Stimulated activated naive CD8-positive, alpha-beta T cell treated with anti-CD3 and anti-CD28 coated beads, Interleukin-15, amount 100 ng/mL, for 72 hours (primary cell): Measurements from ENCODE around the gene MMP17.
A peak's percentile ranks its signal among the peaks of the same experiment; 100 is the strongest.

Source experiments
- ATAC-seq: fragments of 150-1000 bp; cut with Tn5 transposase; 2 replicates; pipeline ENCODE4 v1.10.0; 2021; ENCODE audit warnings: mild to moderate bottlenecking, moderate library complexity
- DNase-seq, 2 donors: peaks; one replicate each; pipeline ENCODE4 v3.0.0; 2021 to 2022
- H3K27ac Mint-ChIP-seq, 2 donors: one replicate each; pipeline ENCODE4 v1.8.0; 2022; ENCODE audit warnings: mild to moderate bottlenecking in 2 of 2, mixed read lengths in 2 of 2, moderate library complexity in 2 of 2
- H3K27me3 Mint-ChIP-seq: one replicate; pipeline ENCODE4 v1.8.0; 2022; ENCODE audit warnings: mixed read lengths
- H3K4me1 Mint-ChIP-seq: one replicate; pipeline ENCODE4 v1.8.0; 2022; ENCODE audit warnings: mild to moderate bottlenecking, mixed read lengths
- H3K4me3 Mint-ChIP-seq, 2 donors: one replicate each; pipeline ENCODE4 v1.8.0; 2022; ENCODE audit warnings: mild to moderate bottlenecking in 2 of 2, mixed read lengths in 2 of 2, moderate library complexity in 1 of 2
- H3K9me3 Mint-ChIP-seq, 2 donors: one replicate each; pipeline ENCODE4 v1.8.0; 2022; ENCODE audit warnings: mixed read lengths in 2 of 2

Gene MMP17

DNA sequence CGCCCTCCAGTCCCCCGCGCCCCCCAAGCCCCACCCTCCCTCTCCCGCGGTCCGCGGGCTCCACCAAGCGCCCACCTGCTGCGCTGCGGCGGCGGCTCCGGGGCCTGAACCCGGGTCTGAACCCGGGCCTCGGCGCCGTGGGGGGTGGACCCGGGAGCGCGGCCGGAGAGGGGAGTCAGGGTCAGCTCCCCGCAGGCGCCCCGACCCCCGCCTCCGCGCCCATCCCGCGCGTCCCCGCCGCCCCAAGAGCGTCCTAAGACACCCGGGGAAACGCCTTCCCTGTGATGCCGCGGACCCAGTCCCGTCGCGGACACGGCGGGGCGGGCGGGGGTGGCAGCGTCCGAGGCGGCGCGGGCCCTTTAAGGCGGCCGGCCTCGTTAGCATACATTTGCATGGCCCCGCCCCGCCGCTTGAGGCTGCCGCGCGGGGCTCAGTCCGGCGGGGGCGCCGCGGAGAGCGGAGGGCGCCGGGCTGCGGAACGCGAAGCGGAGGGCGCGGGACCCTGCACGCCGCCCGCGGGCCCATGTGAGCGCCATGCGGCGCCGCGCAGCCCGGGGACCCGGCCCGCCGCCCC, at the start of gene MMP17:
Gene MMP17, plus strand, starts transcription at position 433 of the 574 bp plus-strand sequence. Its CDS starts 102 bp downstream, at position 535.
- peaks cover 66% of the 10 kb centered on the region for H3K27me3 Mint-ChIP-seq
- peak in 1 of 2 donors; percentile 31 for DNase-seq
- peaks cover 21% of the 10 kb centered on the region for H3K4me1 Mint-ChIP-seq
- peak within 1 kb of the TSS; percentile 62 to 78 for H3K4me3 Mint-ChIP-seq
- H3K9me3 Mint-ChIP-seq = no peaks in the 10 kb centered on the region
- H3K27ac Mint-ChIP-seq = no peak within 1 kb of the TSS
- ATAC-seq = peak; percentile 48

DNA sequence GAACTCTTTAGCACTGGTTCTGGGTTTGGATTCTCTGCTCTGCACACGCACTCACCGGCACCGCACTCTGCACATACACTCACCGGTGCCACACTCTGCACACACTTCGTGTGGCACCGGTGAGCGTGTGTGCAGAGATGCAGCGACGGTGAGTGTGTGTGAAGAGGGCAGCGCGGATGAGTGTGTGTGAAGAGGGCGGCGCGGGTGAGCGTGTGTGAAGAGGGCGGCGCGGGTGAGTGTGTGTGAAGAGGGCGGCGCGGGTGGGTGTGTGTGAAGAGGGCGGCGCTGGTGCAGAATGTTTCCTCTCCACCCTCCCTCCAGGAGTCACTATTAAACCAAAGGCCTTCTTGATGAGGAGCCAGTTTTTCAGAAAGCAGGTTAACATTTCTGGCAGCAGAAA, 49.2 kb upstream of the MMP17 start:
- Mint-ChIP-seq H3K4me1 (peaks cover 11% of the 10 kb centered on the region), H3K9me3 (no peaks in the 10 kb centered on the region), H3K27me3 (no peaks in the 10 kb centered on the region), H3K4me3 (no peak overlapping the region), H3K27ac (no peak overlapping the region)
- DNase-seq = no peak
- peak; percentile 56 for ATAC-seq

- H3K27ac Mint-ChIP-seq = no peak overlapping the region
- H3K9me3 Mint-ChIP-seq = no peaks in the 10 kb centered on the region
- ATAC-seq (no peak), DNase-seq (no peak)
- H3K27me3 Mint-ChIP-seq = no peaks in the 10 kb centered on the region
- no peak overlapping the region for H3K4me3 Mint-ChIP-seq
- H3K4me1 Mint-ChIP-seq = no peaks in the 10 kb centered on the region
Observed at GRCh38 chr12:131782061-131782460, 46.1 kb upstream of the MMP17 start.

DNA sequence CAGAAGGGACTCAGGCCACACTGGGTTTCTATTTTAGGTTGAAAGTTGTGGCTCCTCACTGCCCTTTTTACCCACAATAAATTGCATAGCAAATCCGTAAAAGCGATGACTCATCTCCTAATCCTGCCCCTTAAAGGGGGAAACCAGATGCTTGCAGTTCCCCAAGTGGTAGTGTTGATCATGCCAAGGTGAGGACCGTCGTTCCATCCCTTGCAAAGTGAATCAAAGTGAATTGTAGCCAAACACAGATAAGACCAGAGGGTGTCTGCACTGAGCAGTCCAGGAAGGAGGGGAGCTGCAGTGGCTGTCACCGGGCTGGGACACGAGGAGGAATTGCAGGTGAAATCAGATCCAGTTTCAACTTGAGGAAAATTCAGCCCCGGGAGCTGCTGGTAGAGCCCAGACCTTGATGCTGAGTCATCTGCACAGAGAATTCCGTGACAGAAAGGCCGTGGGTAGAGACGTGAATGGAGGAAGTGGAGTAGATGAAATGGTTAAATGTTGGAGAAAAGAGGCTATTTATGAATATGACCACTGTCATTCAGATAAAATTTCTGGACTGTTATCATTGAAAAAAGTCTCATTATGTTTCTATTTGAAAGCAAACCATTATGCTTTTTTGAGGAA, 44.2 kb upstream of the MMP17 start:
- Mint-ChIP-seq H3K27me3 (no peaks in the 10 kb centered on the region), H3K27ac (peak overlapping the region in 1 of 2 donors; percentile 9), H3K9me3 (no peaks in the 10 kb centered on the region), H3K4me3 (no peak overlapping the region), H3K4me1 (no peaks in the 10 kb centered on the region)
- ATAC-seq = no peak
- no peak for DNase-seq

DNA sequence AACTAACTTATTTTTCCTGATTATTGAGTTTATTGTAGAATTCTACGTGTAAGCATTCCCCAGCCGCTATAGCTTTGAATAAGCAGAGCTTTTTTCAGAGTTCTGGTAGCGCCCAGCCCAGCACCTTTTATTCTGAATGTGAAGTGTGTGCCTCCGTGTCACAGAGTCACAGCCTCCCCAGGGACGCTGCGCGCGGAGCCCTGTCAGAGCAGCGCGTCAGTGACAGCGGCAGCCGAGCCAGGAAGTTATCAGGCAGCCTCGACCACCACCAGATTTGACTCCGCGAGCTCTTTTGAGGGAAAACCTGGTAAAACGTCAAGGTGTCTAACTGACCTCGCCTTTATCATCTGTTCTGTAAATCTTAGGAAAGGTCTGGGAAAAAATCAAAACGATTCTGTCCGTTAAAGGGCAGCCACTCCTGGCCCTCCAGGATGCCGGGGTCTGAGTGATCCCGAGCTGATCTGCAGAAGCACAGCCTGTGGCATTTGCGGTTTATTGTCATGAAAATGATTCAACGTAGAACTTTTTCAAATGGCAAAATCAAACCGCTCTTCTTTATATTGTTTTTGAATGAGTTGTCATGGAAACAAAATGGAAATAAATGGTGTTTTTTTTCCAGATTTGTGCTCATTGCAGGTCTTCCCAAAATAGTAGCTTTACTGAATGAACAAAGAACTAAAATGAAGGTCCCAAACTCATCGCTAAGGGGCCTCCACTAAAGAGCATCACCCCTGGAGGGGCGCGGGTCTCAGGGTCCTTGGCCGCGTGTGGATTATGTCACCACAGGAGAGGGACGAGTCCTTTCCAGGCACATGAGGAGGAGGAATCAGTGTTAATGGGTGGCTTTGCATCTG, 43.1 kb upstream of the MMP17 start:
- ATAC-seq (no peak), DNase-seq (no peak)
- no peak overlapping the region for H3K4me3 Mint-ChIP-seq
- peak overlapping the region in 1 of 2 donors; percentile 44 for H3K27ac Mint-ChIP-seq
- no peaks in the 10 kb centered on the region for H3K9me3 Mint-ChIP-seq
- H3K27me3 Mint-ChIP-seq = no peaks in the 10 kb centered on the region
- no peaks in the 10 kb centered on the region for H3K4me1 Mint-ChIP-seq

DNA sequence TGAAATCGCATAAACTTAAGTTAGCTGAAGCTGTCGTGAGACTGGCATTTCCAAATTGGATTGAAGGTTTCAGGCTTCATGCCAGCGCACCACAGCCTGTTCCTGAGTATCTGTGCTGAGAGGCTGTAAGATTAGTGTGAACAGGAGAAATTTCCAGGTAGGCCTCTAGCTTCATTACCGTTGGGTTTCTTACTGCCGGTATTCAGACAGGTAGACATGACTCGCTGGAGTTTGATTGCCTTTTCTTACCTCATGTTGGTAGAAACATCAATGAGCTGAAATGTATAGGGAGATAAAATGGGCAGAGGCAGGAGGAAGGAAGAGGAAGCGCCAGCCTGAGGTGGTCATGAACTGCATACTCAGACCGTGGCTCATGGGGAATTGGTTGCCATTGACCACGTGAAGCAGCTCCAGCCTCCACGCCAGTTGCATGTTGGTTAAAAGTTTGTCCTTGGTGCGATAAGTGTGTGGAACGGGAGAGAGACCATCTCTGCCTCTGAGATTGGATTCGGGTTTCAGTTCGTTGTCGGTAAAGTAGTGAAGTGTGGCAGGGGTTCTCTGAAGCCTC, 42.3 kb upstream of the MMP17 start:
- no peak for DNase-seq
- Mint-ChIP-seq H3K27ac (no peak overlapping the region), H3K9me3 (no peaks in the 10 kb centered on the region), H3K4me3 (no peak overlapping the region), H3K27me3 (no peaks in the 10 kb centered on the region), H3K4me1 (no peaks in the 10 kb centered on the region)
- ATAC-seq = no peak

- Mint-ChIP-seq H3K9me3 (no peaks in the 10 kb centered on the region), H3K27ac (no peak overlapping the region), H3K27me3 (no peaks in the 10 kb centered on the region), H3K4me1 (no peaks in the 10 kb centered on the region), H3K4me3 (no peak overlapping the region)
- ATAC-seq = peak; percentile 48
- DNase-seq = no peak
Observed at GRCh38 chr12:131786331-131786730, 41.9 kb upstream of the MMP17 start.

GRCh38 chr12:131787143-131787660, 41.0 kb upstream of the MMP17 start:
- H3K27me3 Mint-ChIP-seq = no peaks in the 10 kb centered on the region
- H3K4me3 Mint-ChIP-seq = no peak overlapping the region
- H3K9me3 Mint-ChIP-seq = no peaks in the 10 kb centered on the region
- peak overlapping the region in 1 of 2 donors; percentile 48 for H3K27ac Mint-ChIP-seq
- DNase-seq (no peak), ATAC-seq (no peak)
- no peaks in the 10 kb centered on the region for H3K4me1 Mint-ChIP-seq

- no peak overlapping the region for H3K4me3 Mint-ChIP-seq
- ATAC-seq (no peak), DNase-seq (no peak)
- H3K4me1 Mint-ChIP-seq = no peaks in the 10 kb centered on the region
- H3K9me3 Mint-ChIP-seq = no peaks in the 10 kb centered on the region
- peak overlapping the region; percentile 26 to 61 for H3K27ac Mint-ChIP-seq
- no peaks in the 10 kb centered on the region for H3K27me3 Mint-ChIP-seq
Observed at GRCh38 chr12:131788070-131788469, 40.1 kb upstream of the MMP17 start.

GRCh38 chr12:131789638-131790037, 38.6 kb upstream of the MMP17 start:
- no peaks in the 10 kb centered on the region for H3K9me3 Mint-ChIP-seq
- no peak for ATAC-seq
- no peak for DNase-seq
- no peaks in the 10 kb centered on the region for H3K4me1 Mint-ChIP-seq
- no peak overlapping the region for H3K4me3 Mint-ChIP-seq
- no peak overlapping the region for H3K27ac Mint-ChIP-seq
- no peaks in the 10 kb centered on the region for H3K27me3 Mint-ChIP-seq

- DNase-seq (no peak), ATAC-seq (no peak)
- Mint-ChIP-seq H3K9me3 (no peaks in the 10 kb centered on the region), H3K4me3 (no peak overlapping the region), H3K27me3 (no peaks in the 10 kb centered on the region), H3K4me1 (no peaks in the 10 kb centered on the region), H3K27ac (peak overlapping the region in 1 of 2 donors; percentile 82)
Observed at GRCh38 chr12:131793243-131794022, 34.8 kb upstream of the MMP17 start.

- no peak for ATAC-seq
- no peaks in the 10 kb centered on the region for H3K27me3 Mint-ChIP-seq
- no peak for DNase-seq
- H3K4me1 Mint-ChIP-seq = no peaks in the 10 kb centered on the region
- peak overlapping the region; percentile 61 to 82 for H3K27ac Mint-ChIP-seq
- no peaks in the 10 kb centered on the region for H3K9me3 Mint-ChIP-seq
- no peak overlapping the region for H3K4me3 Mint-ChIP-seq
Observed at GRCh38 chr12:131794061-131794460, 34.1 kb upstream of the MMP17 start.

DNA sequence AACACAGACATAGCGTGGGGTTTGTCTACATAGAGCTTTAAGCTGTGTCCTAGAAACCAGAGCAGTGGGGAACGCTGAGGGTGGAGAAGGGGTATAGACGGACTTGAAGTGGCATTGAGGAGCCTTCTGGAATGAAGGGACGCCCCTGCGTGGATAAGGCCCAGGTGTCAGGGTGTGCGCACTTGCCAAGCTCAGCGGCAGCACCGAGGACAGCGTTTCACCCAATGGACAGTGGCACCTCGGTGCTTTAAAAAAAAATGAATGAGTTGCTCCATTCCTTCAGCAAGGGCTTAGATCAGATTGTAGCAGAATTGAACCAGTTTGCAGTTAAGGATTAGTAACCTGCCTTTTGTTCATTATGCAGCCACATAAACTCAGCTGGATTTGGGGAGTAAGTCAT, 33.6 kb upstream of the MMP17 start:
- no peak overlapping the region for H3K27ac Mint-ChIP-seq
- H3K4me3 Mint-ChIP-seq = no peak overlapping the region
- DNase-seq (no peak), ATAC-seq (no peak)
- no peaks in the 10 kb centered on the region for H3K27me3 Mint-ChIP-seq
- no peaks in the 10 kb centered on the region for H3K4me1 Mint-ChIP-seq
- H3K9me3 Mint-ChIP-seq = no peaks in the 10 kb centered on the region

DNA sequence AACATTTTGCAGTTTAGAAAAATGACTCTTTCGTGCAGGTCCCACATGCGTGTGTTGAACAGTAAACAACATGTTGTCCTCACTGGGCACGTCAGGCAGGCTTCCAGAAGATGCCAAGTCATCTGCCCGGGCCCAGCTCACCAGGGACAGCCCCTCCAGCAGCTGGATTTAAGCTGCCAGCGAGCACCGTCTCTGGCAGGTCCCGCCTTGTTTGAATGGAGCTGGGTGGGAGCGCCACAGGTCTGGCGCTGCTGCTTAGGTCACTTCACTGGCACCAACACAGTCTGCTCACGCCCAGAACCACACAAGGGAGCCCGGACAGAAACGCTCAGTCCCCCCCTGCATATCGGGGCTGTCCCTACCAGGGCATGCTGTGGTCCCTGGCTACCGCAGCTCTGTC, 33.1 kb upstream of the MMP17 start:
- ATAC-seq (peak; percentile 19), DNase-seq (no peak)
- Mint-ChIP-seq H3K9me3 (no peaks in the 10 kb centered on the region), H3K27ac (no peak overlapping the region), H3K27me3 (no peaks in the 10 kb centered on the region), H3K4me1 (no peaks in the 10 kb centered on the region), H3K4me3 (no peak overlapping the region)
